ENCODE results near the gene GNG12.

The GNG12 gene

DNA sequence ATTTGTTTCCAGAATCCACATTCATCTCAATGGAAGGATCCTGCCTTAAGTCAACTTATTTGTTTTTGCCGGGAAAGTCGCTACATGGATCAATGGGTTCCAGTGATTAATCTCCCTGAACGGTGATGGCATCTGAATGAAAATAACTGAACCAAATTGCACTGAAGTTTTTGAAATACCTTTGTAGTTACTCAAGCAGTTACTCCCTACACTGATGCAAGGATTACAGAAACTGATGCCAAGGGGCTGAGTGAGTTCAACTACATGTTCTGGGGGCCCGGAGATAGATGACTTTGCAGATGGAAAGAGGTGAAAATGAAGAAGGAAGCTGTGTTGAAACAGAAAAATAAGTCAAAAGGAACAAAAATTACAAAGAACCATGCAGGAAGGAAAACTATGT is 145.6 kb downstream of the GNG12 start:
- TF ChIP-seq, protein P1, sequence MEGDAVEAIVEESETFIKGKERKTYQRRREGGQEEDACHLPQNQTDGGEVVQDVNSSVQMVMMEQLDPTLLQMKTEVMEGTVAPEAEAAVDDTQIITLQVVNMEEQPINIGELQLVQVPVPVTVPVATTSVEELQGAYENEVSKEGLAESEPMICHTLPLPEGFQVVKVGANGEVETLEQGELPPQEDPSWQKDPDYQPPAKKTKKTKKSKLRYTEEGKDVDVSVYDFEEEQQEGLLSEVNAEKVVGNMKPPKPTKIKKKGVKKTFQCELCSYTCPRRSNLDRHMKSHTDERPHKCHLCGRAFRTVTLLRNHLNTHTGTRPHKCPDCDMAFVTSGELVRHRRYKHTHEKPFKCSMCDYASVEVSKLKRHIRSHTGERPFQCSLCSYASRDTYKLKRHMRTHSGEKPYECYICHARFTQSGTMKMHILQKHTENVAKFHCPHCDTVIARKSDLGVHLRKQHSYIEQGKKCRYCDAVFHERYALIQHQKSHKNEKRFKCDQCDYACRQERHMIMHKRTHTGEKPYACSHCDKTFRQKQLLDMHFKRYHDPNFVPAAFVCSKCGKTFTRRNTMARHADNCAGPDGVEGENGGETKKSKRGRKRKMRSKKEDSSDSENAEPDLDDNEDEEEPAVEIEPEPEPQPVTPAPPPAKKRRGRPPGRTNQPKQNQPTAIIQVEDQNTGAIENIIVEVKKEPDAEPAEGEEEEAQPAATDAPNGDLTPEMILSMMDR (IDR thresholded peaks at IDR 0.05), result no peak

DNA sequence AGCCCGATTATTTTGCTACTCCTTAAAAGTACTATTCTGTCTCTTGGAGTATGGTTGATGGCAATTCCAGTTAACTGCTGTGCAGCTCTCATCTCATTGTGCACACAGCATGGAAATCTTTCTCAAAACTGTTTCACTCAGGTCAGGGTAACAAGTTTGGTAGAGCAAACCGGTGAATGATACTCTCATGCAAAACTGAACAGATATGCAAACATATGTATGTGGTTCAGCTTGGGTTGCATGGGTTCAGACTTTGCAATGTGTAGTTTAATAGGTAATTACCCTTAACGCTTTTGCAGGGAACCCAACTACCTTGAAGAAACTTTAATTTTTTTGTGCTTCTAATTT is 146.1 kb downstream of the GNG12 start:
- TF ChIP-seq, protein P1 (IDR thresholded peaks at IDR 0.05), result no peak

DNA sequence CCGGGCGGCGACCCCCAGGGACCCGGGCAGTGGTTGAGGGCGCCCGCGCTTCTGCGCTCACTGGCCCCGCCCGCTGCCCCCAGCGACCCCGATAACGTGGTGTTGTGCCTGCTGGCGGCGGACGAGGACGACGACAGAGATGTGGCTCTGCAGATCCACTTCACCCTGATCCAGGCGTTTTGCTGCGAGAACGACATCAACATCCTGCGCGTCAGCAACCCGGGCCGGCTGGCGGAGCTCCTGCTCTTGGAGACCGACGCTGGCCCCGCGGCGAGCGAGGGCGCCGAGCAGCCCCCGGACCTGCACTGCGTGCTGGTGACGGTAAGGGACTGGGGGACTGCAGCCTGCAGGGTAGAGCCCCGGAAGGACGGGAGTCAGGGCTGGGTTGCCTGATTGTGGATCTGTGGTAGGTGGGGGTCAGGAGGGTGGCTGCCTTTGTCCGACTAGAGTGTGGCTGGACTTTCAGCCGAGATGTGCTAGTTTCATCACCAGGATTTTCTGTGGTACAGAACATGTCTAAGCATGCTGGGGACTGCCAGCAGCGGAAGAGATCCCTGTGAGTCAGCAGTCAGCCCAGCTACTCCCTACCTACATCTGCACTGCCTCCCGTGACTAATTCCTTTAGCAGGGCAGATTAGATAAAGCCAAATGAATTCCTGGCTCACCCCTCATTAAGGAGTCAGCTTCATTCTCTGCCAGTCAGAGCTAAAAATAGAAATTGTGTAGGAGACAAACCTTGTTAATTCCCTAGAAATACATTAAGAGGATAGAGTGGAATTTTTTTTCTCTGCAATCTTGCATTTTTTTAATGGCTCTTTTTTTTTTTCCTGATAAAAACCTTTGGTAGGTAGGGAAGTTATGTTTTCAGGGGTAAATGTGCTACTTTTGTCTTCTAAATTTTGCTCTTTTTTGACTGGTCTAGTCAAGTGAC is 146.7 kb downstream of the GNG12 start:
- TF ChIP-seq, protein P1 (IDR thresholded peaks at IDR 0.05), result no peak

DNA sequence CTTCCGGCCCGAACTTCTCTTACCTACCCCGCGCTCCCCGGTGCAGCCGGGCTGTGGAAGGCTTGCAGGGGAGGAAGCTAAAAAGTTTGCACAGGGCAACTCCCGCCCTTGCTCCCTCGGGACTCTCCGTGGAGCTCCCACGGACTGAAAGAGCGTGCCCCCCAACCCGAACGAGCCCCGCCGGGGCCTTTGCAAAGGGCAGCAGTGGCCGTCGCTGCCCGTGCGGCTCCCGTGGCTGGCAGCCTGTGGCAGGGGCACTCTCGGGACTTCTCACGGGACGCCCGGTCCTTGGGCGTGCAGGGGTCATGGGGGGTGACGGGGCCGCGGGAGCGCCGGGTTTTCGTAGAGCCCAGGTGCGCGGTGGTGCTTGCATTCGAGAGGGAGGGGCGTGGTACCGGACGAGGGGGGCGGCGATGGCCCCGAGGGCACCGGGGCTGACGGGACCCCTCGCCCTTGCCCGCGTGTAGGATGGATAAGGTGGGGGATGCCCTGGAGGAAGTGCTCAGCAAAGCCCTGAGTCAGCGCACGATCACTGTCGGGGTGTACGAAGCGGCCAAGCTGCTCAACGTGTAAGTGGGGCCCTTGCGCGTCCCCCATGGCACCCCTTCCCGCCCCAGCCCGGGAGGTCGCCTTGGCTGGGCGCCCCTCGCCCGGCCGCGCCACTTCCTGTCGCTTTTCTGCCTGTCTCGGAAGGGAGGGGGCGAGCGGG is 147.6 kb downstream of the GNG12 start:
- TF ChIP-seq, protein P1 (IDR thresholded peaks at IDR 0.05), result no peak

DNA sequence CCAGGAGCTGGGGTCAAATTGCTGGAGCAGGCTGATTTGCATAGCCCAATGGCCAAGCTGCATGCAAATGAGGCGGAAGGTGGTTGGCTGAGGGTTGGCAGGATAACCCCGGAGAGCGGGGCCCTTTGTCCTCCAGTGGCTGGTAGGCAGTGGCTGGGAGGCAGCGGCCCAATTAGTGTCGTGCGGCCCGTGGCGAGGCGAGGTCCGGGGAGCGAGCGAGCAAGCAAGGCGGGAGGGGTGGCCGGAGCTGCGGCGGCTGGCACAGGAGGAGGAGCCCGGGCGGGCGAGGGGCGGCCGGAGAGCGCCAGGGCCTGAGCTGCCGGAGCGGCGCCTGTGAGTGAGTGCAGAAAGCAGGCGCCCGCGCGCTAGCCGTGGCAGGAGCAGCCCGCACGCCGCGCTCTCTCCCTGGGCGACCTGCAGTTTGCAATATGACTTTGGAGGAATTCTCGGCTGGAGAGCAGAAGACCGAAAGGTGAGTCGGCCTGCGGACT is 148.2 kb downstream of the GNG12 start, which contains the start of gene GADD45A:
TSS of gene GADD45A (plus strand) at position 135 of the 491 bp plus-strand sequence. CDS start at position 429, 294 bp downstream.
- TF ChIP-seq, protein P1 (IDR thresholded peaks at IDR 0.05), result no peak

DNA sequence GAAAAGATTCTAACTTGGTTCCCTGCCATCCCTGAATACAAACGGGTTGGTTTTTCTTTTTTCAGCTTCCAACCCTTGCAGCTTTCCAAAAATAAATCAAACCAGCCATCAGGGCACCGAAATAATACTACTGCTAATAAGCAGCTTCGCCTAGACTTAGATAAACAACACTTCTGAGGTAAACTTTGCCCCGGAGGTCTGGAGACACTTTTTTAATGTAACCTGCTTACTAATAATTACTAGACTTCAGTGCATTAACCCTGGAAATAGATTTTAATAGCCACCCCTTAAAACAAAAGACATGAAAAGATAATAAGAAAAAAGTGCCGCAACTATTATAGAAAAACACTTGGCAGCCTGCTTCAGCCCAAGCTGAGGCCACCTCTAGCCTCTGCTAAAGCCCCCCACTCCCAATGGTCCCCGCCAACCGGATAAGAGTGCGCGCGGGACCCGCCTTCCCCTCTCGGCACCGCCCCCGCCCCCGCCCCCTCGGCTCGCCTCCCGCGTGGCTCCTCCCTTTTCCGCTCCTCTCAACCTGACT is 148.7 kb downstream of the GNG12 start:
- TF ChIP-seq, protein P1 (IDR thresholded peaks at IDR 0.05), result no peak

DNA sequence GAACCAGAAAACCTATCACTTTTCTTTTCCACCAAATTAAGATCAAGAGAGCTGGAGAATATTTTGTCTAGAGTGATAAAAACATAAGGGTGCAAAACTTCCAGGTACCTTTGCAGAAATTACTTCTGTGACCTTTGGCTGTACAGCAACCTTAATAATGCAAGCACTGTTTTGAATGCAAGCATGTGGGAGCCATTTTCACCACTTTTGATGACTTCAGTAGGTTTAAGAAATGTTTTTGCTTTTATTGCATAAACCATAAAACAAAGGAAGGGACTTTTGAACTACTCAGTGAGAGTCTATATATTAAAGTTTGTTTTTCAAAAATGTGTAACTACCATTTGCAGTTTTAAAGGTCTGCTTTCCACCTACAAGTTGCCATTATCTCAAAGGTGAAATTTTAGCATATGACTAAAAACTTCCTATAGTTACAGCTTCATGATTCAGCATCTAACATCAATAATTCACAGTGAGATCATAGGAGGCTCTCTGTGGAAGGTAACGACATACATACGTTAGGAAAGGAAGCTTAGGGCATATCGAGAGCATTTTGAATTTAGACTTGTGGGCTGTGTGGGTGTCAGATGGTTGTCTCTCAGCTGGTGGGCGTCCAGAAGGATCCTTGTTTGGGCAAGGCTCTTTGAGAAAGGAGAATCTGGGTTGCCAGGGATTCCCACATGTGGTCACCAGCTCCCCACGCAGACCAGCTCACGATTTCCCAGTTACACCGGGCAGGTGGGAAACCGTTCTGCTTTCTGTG is 149.3 kb downstream of the GNG12 start:
- TF ChIP-seq, protein P1 (IDR thresholded peaks at IDR 0.05), result no peak
